ENCODE measurements around the gene MOV10L1. TPM values are rescaled to one million over a fixed set of nuclear protein-coding genes. Genes with fewer than 3 reads are reported as not detected.
"Not testable (repeated sequence)": the region's sequence is repeated elsewhere in the genome, so short reads cannot be mapped to it uniquely, and the experiment has no call there.

Gene MOV10L1
- total RNA-seq, 4 donors from 2014 or later = 0.13 to 1.7 (median 1.6) TPM; not detected in 1

DNA sequence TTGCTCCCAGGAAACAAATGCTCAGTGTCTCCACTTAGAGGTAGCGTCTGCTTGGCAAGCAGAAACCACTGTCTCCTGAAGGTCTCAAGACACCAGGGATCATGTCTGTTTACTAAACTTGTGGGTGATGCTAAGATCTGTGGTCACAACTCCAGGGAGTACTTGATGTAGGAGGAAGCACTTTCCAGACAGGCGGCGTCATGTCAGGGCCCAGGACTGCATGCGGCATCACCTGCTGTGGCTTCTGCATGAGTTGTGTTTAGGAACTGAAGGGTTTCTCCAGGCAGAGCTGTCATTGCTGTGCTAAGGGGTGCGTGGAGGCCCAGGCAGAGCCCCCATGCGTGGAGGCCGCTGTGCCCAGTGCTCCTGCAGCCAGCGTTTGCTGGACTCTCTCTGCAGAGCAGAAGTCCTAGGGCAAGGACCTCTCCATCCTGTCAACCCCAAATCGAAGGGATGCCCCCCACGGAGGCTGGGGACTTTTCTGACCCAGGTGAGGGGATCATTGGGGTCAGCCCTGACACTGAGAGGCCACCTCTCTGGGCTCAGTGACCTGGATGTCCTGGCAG, 72.7 kb downstream of the MOV10L1 start:
- WGBS, 2 donors = 77 to 84% methylated on average over 8 to 10 of the region's 10 CpGs
- H3K4me3 ChIP-seq (ENCODE audit: low read depth, poor library complexity, severe bottlenecking) = no peak overlapping the region
- TF ChIP-seq CTCF (IDR thresholded peaks at IDR 0.05) (no peak), POLR2A (IDR thresholded peaks at IDR 0.05) (no peak)
- no peak for DNase-seq (ENCODE audit: low spot score in 2 of 2)
- intact Hi-C loops (cut with DNase I; ENCODE audit: low total_unique reads) = no loop called here

DNA sequence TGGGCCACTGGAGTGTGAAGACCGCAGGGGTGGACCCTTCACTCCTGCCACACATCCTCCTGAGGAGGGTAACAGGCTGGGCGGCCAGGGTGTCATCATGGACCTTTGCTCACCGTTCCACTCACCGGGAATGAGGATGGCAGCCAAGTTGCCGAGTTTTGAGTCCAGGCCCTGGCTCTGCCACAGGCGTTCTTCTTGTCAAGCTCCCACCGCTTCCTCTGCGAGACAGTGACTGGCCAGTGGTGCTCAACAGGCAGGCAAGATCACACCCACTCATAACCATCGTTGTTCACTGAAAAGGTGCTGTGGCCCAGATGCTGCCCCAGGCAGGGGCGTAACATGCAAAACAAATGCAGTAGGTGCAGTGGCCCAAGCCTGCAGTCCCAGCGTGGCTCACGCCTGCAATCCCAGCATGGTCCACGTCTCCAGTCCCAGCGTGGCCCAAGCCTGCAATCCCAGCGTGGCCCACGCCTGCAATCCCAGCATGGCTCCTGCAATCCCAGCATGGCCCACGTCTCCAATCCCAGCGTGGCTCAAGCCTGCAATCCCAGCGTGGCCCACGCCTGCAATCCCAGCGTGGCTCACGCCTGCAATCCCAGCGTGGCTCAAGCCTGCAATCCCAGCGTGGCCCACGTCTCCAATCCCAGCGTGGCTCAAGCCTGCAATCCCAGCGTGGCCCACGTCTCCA, 75.8 kb downstream of the MOV10L1 start:
- 92 to 93% methylated on average over 21 to 28 of the region's 28 CpGs for WGBS, 2 donors
- intact Hi-C loops (cut with DNase I; ENCODE audit: low total_unique reads) = no loop called here
- DNase-seq (ENCODE audit: low spot score in 2 of 2) = no peak

DNA sequence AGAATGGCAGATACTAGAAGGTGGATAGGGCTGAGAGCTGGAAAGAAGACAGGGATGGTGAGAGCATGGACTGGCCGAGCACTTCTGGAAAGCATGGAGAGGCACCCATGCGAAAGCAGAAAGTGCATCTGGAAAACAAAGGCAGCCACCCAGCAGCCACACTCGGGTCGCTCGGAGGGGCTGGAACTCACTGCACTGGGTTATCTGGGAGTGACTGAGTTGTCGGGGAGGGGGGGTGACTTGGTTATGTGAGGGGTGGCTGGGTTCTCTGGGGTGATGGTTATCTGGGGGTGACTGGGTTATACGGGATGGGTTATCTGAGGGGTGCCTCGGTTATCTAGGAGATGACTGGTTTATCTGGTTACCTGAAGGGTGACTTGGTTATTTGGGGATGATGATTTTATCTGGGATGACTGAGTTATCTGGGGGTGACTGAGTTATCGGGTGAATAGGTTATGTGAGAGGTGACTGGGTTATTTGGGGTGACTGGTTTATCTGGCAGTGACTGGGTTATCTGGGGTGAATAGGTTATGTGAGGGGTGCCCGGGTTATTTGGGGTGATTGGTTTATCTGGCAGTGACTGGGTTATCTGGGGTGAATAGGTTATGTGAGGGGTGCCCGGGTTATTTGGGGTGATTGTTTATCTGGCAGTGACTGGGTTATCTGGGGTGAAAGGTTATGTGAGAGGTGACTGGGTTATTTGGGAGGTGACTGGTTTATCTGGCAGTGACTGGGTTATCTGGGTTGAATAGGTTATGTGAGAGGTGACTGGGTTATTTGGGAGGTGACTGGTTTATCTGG, 78.1 kb downstream of the MOV10L1 start:
- no peak for DNase-seq (ENCODE audit: low spot score in 2 of 2)
- TF ChIP-seq POLR2A (IDR thresholded peaks at IDR 0.05) (no peak), CTCF (IDR thresholded peaks at IDR 0.05) (no peak)
- H3K4me3 ChIP-seq (ENCODE audit: low read depth, poor library complexity, severe bottlenecking) = no peak overlapping the region
- 60 to 63% methylated on average over 11 of the region's 11 CpGs for WGBS, 2 donors
- intact Hi-C loops (cut with DNase I; ENCODE audit: low total_unique reads) = no loop called here

More for the DNA sequence above, 75.8 kb downstream of the MOV10L1 start:
- TF ChIP-seq POLR2A (IDR thresholded peaks at IDR 0.05) = no peak
- no peak for TF ChIP-seq CTCF (IDR thresholded peaks at IDR 0.05)
- no peak overlapping the region for H3K4me3 ChIP-seq (ENCODE audit: low read depth, poor library complexity, severe bottlenecking)

DNA sequence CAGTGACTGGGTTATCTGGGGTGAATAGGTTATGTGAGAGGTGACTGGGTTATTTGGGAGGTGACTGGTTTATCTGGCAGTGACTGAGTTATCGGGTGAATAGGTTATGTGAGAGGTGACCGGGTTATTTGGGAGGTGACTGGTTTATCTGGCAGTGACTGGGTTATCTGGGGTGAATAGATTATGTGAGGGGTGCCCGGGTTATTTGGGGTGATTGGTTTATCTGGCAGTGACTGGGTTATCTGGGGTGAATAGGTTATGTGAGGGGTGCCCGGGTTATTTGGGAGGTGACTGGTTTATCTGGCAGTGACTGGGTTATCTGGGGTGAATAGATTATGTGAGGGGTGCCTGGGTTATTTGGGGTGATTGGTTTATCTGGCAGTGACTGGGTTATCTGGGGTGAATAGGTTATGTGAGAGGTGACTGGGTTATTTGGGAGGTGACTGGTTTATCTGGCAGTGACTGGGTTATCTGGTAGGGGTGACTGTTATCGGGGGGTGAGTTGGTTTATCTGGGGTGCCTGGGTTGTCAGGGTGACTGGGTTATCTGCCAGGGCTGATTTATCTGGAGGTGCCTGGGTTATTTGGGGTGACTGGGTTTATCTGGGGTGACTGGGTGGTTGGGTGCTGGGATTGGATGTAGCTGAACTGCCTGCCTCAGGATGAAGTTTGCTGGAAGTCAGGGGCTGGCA, 78.8 kb downstream of the MOV10L1 start:
- H3K4me3 ChIP-seq (ENCODE audit: low read depth, poor library complexity, severe bottlenecking); DNase-seq (ENCODE audit: low spot score in 2 of 2); intact Hi-C loops (cut with DNase I; ENCODE audit: low total_unique reads): not testable (repeated sequence)
- WGBS, 2 donors = 63 to 77% methylated on average over 5 of the region's 5 CpGs

DNA sequence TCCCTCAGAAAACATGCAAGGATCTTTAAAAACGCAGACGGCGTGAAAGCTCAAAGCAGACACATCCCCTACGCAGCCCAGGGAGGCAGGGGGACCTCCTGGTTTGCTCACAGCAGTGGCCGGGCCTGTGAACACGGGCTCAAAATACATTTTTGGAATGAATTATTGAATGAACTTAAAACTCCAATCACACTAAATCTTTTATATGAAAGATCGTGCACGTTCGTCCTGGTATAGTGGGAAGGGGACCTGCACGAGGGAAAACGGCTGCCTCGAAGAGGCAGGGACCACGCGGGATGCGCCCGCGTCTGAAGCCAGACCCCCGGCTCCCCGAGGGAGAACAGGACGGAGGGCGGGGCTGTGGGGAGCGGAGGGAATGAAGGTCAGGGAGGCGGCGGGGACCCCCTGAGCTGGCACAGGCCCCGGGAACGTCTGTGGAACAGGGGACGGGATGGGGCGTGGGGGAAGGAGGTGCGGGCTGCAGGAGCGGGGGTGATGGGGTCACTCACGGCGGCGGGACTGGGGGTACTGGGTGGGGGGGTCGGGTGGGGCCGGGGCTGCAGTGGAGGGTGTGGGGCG, 79.5 kb downstream of the MOV10L1 start:
- no peak for DNase-seq (ENCODE audit: low spot score in 2 of 2)
- WGBS, 2 donors = 24 to 25% methylated on average over 26 to 30 of the region's 36 CpGs
- intact Hi-C loops (cut with DNase I; ENCODE audit: low total_unique reads) = no loop called here
- no peak overlapping the region for H3K4me3 ChIP-seq (ENCODE audit: low read depth, poor library complexity, severe bottlenecking)
- TF ChIP-seq POLR2A (IDR thresholded peaks at IDR 0.05) (no peak), CTCF (IDR thresholded peaks at IDR 0.05) (no peak)

All from lower leg skin (tissue), 4 donors.